Left lobe of liver (tissue), 2 donors: ENCODE measurements around the gene SLCO2B1. TPM values are rescaled to one million over a fixed set of nuclear protein-coding genes. Genes with fewer than 3 reads are reported as not detected.
"Not testable (repeated sequence)": the region's sequence is repeated elsewhere in the genome, so short reads cannot be mapped to it uniquely, and the experiment has no call there.

Experiments
- ATAC-seq: fragments of 200-7000 bp; cut with Tn5 transposase; one replicate; pipeline ENCODE4 v1.9.1; 2020; ENCODE audit warnings: mild to moderate bottlenecking, moderate library complexity
- DNase-seq: peaks from one replicate; pipeline ENCODE4 v3.0.0-alpha.2; 2020; ENCODE audit warnings: low spot score
- total RNA-seq: library from RNA; stranded (reverse); gene quantifications from one replicate; pipeline ENCODE4 v1.2.1, GENCODE V29; 2021
- donor health status: DM: no; HTN: no; CAD: no; lungs with moderate emphysema.
- donor health status: DM: no; HTN: yes; CAD: no.

Gene SLCO2B1, protein sequence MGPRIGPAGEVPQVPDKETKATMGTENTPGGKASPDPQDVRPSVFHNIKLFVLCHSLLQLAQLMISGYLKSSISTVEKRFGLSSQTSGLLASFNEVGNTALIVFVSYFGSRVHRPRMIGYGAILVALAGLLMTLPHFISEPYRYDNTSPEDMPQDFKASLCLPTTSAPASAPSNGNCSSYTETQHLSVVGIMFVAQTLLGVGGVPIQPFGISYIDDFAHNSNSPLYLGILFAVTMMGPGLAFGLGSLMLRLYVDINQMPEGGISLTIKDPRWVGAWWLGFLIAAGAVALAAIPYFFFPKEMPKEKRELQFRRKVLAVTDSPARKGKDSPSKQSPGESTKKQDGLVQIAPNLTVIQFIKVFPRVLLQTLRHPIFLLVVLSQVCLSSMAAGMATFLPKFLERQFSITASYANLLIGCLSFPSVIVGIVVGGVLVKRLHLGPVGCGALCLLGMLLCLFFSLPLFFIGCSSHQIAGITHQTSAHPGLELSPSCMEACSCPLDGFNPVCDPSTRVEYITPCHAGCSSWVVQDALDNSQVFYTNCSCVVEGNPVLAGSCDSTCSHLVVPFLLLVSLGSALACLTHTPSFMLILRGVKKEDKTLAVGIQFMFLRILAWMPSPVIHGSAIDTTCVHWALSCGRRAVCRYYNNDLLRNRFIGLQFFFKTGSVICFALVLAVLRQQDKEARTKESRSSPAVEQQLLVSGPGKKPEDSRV
- total RNA-seq: 327 TPM

DNA sequence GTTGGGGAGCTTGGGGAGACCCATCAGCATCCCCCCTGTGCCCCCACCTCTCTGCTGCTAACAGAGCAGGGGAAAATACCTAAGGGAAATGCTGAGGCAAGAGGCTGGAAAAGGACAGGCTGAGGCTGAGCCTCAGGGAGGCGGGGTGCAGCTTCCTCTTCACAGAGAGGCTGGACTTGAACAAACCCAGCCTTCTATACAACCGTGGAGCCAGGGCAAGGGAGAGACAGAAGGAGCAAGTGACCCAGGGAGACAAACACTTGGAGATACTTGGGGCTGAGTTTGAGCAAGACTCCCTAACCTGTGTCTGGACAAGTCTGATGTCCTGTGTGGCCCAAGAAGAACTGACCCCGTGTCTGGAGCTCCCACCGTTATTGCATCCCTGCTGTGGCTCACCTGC is at the start of gene SLCO2B1:
Gene SLCO2B1 (plus strand): TSS at position 229 of the 400 bp plus-strand sequence. CDS start 275 bp downstream, outside the sequence.
- no peak for DNase-seq
- peak; percentile 19 for ATAC-seq

DNA sequence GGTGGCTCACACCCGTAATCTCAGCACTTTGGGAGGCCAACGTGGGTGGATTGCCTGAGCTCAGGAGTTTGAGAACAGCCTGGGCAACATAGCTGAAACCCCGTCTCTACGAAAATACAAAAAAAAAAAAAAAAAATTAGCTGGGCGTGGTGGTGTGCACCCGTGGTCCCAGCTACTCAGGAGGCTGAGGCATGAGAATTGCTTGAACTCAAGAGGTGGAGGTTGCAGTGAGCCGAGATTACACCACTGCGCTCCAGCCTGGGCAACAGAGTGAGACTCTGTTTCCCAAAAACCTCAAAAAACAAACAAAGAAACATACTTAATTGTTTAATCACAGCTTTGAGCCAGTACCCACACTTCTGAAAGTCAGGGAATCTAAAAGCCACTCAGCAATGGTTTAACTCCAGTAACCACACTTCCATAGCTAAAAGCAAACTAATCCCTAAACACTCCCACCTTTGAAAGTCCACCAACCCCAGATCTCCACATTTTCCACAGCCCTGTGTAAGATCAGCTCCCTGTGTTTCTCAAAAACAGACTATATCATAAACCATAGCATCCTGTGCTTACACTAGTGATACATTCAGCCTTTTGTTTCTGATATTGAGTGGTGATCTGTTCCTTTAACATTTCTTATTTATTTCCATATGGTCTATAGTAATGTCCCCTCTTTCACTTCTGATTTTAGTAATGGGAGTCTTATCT is 49.3 kb upstream of the SLCO2B1 start:
- ATAC-seq (no peak), DNase-seq (no peak)

DNA sequence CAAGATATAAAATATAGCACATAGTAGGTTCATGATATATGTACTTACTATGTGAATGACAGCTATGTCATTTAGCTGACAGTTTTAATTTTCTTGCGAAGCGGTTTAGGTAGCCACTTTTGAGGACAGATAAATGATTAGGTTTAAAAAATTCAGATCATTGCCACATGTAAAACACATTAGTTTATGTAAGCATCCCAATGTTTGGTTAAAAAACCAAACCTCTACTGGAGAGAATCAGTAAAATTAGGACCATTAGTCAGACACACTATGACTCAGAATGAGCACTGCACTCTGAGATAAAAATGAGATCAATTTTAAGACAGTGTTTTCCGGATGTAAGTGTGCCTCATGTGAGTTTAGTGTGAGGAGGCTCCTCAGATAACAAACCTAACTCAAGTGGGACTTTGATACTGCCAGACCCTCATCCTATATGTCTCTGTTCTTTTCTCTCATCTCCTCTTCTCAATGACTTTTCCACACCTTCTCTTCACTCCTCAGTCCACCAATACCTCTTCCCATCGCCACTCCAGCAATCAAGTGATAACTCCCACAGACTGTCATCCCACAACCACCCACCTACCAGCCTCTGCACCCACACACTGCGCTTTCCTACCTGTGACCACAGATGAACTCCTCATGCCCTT is 47.4 kb upstream of the SLCO2B1 start:
- no peak for DNase-seq
- no peak for ATAC-seq

DNA sequence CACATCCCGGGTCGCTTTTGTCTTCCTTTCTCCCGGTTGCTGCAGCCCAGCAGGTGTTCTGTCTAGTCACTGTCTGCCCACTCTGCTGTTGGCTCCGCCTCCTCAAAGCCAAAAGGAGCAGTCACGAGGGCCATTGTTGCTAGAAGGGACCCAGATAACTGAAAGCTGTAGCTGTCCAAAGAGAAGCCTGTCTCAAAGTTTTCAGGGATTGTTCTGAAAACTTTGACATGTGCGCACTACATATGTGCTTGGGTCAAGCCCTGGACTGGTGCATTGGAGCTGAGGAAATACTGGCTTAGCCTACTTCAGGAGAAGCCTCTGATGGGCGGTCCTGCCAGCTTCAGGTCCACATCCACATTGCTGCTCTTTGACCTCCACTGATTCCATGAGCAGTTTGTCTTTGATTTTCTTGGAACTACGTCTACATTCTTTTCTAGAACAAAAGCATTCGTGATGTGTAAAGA is 45.4 kb upstream of the SLCO2B1 start:
- ATAC-seq (no peak), DNase-seq (no peak)

DNA sequence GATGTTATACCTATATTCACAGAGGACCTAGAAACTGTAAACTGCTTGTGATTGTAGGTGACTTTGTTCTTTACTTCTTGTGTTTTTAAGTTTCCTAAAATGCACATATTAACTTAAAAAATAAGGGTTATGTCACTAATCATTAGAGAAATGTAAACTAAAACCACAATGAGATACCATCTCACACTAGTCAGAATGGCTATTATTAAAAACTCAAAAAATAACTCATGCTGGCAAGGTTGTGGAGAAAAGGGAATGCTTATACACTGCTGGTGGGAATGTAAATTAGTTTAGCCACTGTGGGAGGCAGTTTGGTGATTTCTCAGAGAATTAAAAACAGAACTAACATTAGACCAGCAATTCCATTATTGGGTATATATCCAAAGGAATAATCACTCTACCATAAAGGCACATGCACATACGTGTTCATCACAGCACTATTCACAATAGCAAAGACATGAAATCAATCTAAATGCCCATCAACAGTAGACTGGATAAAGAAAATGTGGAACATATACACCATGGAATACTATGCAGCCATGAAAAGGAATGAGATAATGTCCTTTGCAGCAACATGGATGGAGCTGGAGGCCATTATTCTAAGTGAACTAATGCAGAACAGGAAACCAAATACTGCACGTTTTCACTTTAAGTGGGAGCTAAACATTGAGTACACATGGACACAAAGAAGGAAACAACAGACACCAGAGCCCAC is 44.8 kb upstream of the SLCO2B1 start:
- not testable (repeated sequence) for ATAC-seq, DNase-seq

DNA sequence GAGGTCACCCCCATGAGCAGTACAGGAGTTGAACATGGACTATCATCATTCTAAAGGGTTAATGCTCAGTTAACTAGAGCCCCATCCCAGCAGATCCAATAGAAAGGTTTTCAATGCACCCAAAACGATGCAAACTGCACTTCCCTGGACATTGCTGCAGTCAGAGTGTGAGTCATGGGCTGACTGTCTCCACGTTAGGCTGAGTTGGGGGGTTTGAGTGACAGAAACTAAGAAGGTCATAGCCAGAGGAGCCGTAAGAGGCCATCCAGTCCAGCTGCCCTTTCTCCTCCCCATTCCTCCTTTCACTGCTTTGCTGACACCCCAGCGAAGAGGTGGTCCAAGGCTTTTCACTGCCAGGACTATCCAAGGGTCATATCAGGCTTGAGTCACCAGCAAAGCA is 43.7 kb upstream of the SLCO2B1 start:
- DNase-seq: no peak
- no peak for ATAC-seq

DNA sequence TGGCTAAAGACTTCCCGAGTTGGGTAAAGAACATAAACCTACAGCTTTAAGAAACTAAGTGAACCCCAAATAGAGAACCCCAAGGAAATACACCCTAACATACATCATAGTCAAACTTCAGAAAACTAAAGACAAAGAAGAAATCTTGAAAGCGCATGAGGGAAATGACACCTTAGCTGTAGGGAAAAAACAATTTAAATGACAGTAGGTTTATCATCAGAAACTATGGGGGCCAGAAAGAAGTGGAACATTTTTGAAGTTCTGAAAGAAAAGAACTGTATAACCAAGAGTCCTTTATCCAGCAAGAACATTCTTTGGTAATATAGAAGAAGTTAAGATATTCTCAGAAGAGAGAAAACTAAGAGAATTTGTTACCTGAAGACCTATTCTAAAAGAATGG is 38.7 kb upstream of the SLCO2B1 start:
- ATAC-seq (no peak), DNase-seq (no peak)

DNA sequence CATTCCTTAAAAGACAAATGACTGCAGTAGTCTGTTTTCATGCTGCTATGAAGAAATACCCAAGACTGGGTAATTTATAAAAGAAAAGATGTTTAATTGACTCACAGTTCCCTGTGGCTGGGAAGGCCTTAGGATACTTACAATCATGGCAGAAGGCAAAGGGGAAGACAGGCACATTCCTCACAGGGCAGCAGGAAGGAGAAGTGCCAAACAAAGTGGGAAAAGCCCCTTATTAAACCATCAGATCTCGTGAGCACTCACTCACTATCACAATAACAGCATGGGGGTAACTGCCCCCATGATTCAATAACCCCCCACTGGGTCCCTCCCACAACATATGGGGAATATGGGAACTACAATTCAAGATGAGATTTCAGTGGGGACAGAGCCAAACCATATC is 37.9 kb upstream of the SLCO2B1 start:
- DNase-seq (no peak), ATAC-seq (no peak)

DNA sequence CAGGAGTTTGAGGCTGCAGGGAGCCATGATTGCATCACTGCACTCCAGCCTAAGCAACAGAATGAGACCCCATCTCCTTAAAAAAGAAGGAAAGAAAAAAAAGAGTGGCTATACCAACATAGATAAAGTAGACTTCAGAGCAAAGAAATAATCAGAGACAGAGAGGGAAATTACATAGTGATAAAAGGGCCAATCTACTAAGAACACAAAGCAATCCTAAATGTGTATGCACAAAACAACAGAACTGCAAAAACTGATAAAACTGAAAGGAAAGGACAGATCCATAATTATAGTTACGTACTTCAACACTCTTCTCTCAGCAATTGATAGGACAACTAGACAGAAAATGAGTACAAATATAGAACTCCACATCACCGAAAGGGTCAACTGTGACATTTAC is 36.4 kb upstream of the SLCO2B1 start:
- ATAC-seq: no peak
- no peak for DNase-seq

DNA sequence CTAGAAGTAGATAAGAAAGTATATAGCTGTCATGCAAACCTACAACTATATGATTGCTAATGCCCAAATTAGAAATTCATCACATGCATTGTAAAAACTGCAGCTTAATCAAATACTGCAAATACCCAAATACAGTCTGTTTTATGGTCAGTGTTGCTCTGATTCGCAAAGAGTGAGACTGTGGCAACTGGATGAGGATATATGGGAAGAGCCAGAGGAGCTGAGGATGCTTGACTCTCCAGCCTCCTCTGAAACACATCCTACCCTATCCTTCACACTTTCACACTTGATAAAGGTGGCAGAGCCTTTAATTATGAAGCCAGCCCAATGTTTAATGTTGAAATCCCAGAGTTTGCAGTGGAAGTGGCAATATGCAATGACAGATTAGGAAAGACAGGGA is 32.3 kb upstream of the SLCO2B1 start:
- ATAC-seq: no peak
- no peak for DNase-seq

DNA sequence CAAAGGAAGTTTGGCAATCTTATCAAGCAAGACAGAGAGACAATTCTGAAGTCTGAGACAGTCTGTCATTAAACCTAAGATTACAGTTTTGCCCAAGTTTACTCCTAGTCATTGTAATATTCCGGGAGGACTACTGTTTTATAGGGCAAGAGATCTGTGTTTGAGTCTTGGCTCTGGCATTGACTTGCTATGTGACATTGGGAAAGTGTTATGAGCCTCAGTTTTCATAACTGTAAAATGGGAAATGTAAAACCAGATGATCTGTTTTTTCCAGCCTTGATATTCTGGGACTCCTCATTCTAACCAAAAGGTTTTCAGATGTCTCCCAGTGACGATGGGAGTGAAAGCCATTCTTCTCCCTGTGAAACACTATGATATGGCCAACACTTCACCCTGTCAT is 24.3 kb upstream of the SLCO2B1 start:
- DNase-seq: no peak
- no peak for ATAC-seq

DNA sequence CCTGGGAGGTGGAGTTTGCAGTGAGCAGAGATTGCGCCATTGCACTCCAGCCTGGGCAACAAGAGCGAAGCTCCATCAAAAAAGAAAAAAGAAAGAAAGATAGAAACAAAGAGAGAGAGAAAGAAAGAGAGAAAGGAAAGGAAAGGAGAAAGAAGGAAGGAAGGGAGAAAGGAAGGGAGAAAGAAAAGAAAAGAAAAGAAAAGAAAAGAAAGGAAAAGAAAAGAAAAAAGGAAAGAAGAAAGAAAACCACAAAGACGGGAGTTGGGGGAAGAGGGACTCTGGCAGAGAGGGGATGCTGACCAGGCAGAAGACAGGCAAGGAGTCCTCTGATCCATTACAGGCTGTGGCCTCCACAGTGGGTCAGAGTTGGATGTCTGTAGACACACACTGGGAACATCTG is 18.8 kb upstream of the SLCO2B1 start:
- no peak for ATAC-seq

DNA sequence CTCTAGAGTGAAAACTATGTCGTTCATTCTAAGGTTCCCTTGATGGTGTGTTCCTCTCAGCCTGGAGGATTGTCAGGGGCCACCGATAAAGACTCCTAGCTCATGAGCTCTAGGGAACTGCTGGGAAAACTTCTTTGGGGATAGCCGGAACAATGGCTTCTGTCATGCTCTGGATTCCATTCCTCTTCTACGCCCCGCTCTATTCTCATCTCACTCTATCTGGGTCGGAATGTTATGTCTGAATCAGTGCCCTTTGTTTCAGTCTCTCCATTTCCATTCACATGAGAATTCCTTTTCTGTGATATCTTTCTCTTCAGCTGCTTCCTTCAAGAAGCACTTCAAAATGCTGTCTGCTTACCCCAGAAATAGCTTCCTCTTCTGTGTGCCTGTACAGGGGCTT is 16.9 kb upstream of the SLCO2B1 start:
- DNase-seq (no peak), ATAC-seq (no peak)

More for the DNA sequence above, 18.8 kb upstream of the SLCO2B1 start:
- DNase-seq: no peak

DNA sequence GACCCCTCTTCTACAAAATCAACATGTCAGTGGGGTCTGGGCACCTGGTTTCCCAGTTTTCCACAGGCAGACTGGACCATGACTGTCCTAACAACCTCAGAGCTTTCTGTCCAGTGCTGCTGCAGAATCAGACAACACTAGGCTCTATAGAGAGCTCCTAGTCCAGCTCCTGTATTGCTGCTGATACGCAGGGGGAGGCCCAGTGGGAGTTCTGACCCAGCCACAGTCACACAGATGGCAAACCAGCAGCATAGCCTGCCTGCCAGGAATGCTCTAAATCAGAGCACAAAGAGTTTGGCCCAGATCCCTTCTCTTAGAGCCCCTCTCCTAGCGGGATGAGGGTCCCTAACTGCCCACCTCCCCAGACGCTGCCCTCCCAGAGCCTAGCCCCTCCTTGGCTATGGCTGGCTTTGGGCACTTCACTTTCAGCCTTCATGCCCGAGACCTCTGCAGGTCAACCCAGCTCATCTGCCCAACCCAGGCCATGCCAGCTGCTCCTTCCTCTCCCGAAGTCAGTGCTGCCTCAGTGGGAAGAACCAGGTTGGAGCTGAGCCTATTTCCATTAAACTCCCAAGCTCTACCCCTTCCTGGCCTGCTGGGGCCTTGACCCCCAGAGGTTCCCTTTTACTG is 15.8 kb upstream of the SLCO2B1 start:
- DNase-seq: no peak
- ATAC-seq: no peak

DNA sequence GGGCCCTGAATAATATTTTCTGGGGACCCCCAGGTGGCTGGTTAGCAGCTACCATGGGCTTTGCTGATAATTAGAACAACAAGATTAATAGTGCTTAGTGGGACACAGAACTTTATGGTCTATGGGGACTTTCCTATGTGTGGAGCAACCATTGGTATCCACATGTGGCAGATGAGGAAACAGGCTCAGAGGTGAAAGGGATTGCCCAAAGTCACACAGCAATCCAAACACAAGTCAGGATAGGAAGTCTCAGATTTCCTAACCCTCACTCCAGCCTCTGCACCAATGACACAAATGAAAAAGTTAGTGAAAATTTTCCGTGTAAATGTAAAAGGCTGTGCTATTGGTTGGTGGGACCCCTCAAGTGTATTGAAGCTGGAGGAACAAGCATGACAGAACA is 15.3 kb upstream of the SLCO2B1 start:
- DNase-seq (no peak), ATAC-seq (no peak)

DNA sequence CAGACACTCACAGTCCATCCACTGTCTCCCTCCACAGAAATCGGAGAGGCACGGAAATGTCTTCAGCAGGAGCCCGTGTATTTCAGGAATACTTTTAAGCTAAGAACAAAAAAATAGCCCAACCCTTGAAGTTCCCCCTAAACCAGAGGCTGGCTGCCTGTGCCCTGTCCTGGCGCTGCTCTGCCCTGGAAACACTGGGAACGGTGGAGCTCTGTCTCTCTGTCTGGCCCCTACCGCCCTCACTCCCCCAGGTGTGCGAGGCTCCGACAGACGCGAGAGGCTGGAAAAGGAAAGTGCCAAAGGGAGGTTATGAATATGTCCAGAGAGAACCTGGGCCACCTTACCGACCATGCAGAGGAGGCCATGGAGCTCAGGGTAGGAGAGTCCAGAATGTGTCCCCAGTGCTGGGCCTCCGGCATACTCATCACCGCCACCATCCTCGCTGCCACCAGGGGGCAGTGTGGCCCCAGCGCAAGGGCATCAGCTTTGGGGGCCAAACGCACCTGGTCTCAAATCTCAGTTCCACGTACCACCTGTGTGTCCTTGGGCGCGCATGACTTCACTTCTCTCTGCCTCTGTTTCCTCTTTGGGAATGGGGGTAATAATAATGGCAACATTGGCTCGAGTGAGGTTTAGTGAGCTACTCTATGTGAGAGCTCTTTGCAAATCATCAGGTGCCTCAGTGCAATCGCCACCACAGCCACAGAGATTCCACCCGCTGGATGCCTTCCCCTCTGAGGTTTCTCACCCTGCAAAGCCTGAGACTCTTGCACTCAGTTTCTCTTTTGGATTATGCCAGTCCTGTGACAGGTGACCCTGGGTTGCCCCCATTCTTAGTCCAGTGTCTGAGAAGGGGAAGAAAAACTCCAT is 10.4 kb upstream of the SLCO2B1 start:
- ATAC-seq (peak; percentile 89), DNase-seq (peak; percentile 78)

DNA sequence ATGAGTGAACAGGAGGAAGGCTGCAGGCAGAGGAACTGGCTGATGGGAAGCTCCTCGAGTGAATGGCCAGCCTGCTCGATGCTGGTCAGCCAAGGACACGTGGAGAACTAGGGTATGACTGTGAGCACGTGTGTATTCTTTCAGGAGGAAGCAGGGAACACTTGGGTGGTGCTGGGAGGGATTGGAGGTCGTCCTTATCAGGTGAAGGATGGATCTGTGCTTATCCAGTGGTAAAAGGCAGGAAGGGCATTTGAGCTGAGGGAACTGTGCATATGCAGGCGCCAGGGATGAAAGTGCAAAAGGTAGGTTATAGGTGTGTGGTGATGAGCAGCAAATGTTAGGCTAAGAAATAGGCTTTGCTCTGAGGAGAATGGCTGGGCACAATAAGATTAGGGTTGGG is 9.7 kb upstream of the SLCO2B1 start:
- ATAC-seq: no peak
- no peak for DNase-seq

DNA sequence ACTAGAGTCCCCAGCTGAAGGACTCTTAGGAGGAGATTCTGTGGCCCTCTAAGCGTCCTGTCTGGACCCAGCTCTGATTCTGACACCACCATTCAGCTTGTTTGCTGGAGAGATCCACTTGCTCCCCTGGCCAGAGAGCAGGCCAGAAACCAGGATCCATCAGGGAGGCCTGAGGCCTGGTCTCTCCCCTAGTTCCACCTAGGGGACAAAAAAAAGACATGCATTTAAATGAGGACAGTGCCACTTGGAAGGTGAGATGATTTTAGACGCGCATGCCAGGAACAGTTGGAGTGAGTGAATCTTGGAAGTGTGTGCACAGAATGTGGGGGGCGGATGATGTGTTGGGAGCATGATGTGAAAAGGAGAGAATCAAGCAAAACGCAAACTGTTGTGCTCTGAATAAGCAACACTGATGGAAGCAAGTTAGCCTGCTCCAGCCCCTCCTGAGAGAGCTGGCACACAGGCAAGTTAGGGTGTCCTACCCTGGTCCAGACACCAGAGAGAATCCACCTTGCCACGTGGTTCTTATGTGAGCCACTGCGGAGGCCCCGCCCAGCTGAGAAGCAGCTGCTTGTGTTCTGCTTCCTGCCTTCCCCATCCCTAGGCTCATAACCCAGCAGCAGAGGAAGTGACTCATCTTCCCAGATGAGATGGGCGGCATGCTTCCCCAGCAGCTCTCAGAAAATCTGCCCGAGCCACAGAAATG is 8.0 kb upstream of the SLCO2B1 start:
- ATAC-seq (peak; percentile 48), DNase-seq (no peak)

DNA sequence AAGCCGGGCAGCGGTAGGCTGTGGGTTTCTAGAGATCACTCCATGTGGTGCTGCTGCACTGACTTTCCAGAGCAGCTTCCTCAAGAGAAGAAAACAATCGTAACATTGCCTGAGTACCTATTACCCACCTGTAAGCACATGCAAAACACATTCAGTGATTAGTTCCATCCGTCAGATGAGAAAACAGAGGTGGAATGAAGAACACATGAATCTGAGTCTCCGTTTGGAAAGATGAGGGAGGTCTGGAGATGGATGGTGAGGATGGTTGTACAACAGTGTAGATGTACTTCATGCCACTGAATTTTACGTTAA is 7.5 kb upstream of the SLCO2B1 start:
- DNase-seq: no peak
- ATAC-seq: no peak
